ENCODE data around the gene BBS9. TPM values are rescaled to one million over a fixed set of nuclear protein-coding genes. Genes with fewer than 3 reads are reported as not detected.

BBS9 gene
- total RNA-seq, 1 experiment from 2014 or later = 20.9 TPM

DNA sequence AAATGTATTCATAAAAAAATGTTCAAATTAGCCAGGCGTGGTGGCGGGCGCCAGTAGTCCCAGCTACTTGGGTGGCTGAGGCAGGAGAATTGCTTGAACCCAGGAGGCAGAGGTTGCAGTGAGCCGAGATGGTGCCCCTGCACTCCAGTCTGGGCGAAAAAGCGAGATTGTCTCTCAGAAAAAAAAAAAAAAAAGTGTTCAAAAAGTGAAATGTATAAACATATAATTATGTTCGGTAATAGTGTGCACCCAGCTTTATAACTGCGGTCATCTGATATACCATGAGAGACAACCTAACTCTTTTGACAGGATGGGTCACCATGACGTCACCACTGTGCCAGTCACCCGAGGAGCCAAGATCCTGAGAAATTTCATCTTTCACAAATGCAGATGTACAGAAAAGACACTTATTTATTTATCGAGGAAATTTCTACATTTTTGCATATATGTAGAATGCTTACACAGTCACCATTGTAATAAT lies 19.6 kb upstream of the BBS9 start:
- peak; percentile 34 for DNase-seq (ENCODE audit: low read depth, low spot score)
- in situ Hi-C loops (cut with HindIII; ENCODE audit: low pct_unique_long_range_greater_than_20kb, low sequenced_read_pairs) = no loop called here

DNA sequence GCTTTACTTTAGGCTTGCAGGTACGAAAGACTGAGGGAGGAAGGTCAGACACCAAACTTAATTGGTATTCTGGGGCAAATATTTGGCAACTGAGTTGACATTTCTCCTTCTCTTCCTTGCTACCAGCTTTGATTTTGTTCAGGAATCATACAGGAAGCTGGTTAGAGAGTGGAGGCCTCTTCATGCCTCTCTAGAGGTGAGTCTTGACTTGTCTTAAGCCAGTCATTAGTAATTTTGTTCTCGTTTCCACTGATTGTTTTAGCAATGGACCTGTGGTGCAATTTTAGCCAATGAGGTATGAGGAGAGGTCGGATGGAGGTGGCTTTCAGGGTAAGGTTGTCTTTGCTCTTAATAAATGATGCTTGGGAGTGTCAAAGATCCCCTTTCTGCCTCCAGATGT lies 17.8 kb upstream of the BBS9 start:
- in situ Hi-C loops (cut with HindIII; ENCODE audit: low pct_unique_long_range_greater_than_20kb, low sequenced_read_pairs) = no loop called here
- no peak for DNase-seq (ENCODE audit: low read depth, low spot score)

DNA sequence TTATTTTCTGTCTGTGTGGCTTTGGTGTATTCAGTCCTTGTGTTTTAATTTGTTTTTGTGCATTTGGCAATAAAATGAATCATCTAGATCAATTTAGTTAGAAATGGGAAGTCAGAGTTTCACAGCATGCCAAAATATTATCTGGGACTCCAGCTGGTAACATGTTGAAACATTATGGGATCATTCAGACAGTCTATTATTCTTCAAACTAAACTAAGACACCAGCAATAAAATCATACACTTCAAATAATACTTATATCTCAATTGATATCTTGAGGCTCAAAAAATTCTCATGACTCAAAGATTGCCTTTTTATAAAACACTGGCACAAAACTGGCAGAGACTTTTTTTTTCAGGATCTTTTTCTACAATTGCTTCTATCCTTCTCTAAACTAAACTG lies 14.4 kb upstream of the BBS9 start:
- no peak for DNase-seq (ENCODE audit: low read depth, low spot score)
- in situ Hi-C loops (cut with HindIII; ENCODE audit: low pct_unique_long_range_greater_than_20kb, low sequenced_read_pairs) = no loop called here

DNA sequence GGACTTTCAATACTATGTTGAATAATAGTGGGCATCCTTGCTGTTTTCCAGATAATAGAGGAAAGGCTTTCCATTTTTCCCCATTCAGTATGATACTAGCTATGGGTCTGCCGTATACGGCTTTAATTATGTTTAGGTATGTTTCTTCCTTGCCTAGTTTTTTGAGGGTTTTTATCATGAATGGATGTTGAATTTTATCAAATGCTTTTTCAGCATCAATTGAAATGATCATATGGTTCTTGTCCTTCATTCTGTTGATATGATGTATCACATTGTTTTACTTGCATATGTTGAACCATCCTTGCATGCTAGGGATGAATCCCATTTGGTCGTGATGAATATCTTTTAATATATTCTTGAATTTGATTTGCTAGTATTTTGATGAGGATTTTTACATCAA lies 11.0 kb upstream of the BBS9 start:
- in situ Hi-C loops (cut with HindIII; ENCODE audit: low pct_unique_long_range_greater_than_20kb, low sequenced_read_pairs) = no loop called here
- DNase-seq (ENCODE audit: low read depth, low spot score) = no peak

DNA sequence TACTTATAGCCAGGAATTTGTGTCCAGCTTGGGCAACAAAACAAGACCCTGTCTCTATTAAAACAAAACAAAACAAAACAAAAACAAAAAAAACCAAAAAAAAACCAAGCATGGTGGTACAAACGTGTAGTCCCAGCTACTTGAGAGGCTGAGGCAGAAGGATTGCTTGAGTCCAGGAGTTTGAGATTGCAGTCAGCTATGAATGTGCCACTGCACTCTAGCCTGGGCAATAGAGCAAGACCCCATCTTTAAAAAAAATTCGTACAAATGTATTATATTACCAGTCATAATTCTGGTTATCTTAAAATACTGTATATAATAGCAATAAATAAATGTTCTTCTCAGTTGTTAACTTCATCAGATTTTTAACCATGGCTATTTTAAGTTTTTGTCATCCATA lies 2.3 kb upstream of the BBS9 start:
- in situ Hi-C loops (cut with HindIII; ENCODE audit: low pct_unique_long_range_greater_than_20kb, low sequenced_read_pairs) = no loop called here
- no peak for DNase-seq (ENCODE audit: low read depth, low spot score)

DNA sequence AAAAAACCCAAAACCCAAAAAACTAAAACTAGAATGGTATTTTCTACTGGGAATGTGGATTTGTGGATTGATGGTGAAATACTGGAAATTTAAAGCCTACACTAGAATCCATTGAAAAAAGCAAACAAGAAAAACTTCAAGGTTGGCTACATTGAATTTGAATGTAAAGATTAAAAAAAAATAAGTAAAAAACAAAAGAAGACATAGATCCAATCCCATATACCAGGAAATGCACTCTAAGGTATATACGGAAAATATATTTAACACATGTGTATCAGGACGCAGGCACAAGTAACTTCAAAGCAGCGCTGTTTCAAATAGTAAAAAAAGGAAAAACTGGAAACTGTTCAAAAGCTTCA lies 754 bp upstream of the BBS9 start:
- in situ Hi-C loops (cut with HindIII; ENCODE audit: low pct_unique_long_range_greater_than_20kb, low sequenced_read_pairs) = no loop called here
- DNase-seq (ENCODE audit: low read depth, low spot score) = no peak

DNA sequence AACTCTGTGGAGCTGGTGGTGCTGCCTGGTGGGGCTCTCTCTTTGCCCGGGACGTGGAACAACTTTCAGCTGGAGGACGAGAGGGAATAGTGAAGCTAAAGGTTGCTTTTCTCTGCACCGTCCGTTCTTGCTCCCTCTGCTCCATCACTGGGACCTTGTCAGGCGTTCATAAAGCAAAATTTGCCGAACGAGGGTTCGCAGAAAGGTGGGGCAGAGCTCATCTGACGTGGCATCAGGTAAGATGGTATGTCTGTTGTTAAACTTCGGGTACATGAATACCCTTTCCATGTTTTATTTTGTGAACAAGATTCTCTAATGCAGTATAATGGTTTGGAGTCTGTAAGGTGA lies 416 bp downstream of the BBS9 start:
- DNase-seq (ENCODE audit: low read depth, low spot score) = no peak
- in situ Hi-C loops (cut with HindIII; ENCODE audit: low pct_unique_long_range_greater_than_20kb, low sequenced_read_pairs) = no loop called here

DNA sequence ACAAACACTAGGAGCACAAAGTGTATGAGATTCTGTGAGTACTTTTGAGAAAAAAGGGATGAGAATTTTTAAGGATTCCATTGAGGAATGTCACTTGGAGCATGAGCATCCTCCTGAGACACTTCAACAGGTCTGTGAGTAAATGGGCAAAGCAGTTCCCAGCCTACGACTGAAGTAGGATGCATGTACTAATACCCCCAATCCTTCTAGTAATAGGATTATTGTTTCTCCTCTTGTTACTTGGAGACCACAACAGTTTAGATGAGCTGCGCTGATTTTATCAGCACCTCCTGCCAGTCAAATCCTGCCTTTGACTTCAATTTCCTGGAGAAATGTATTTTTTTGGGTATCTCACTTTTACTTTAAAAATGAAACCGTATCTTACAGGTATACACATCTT lies 820 bp downstream of the BBS9 start:
- in situ Hi-C loops (cut with HindIII; ENCODE audit: low pct_unique_long_range_greater_than_20kb, low sequenced_read_pairs) = no loop called here
- DNase-seq (ENCODE audit: low read depth, low spot score) = no peak

DNA sequence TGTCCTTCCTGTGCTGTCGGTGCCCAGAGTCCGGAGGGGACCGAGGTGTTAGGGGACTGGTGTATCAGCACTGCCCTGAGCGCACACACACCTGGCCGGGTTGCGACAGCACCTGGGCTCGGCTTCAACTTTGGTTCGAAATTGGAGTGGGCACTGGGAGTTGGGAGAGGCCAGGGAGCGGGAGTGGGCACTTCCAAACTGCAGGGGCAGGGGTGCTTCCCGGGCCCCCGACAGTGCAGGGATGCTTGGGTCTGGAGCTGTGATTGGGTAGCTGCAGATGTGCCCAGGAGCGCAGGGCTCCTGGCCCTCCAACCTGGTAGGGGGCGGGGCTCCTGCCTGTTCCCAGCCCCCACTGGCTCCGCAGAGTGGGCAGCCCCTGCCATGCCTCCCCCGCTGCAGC lies 7.7 kb downstream of the BBS9 start:
- DNase-seq (ENCODE audit: low read depth, low spot score) = no peak
- in situ Hi-C loops (cut with HindIII; ENCODE audit: low pct_unique_long_range_greater_than_20kb, low sequenced_read_pairs) = no loop called here

DNA sequence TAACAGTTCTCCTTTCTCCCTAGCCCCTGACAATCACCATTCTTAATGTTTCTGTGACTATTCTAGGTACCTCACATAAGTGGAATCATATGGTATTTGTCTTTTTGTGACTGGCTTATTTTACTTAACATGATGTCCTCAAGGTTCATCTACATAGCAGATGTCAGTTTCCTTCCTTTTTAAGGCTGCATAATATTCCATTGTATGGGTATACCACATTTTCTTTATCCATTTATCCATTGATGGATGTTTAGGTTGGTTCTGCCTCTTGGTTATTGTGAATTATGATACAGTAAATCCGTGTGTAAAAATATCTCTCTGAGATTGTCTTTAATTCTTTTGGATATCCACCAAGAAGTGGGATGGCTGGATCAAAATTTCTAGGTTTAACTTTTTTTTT lies 13.2 kb downstream of the BBS9 start:
- in situ Hi-C loops (cut with HindIII; ENCODE audit: low pct_unique_long_range_greater_than_20kb, low sequenced_read_pairs) = no loop called here
- no peak for DNase-seq (ENCODE audit: low read depth, low spot score)

DNA sequence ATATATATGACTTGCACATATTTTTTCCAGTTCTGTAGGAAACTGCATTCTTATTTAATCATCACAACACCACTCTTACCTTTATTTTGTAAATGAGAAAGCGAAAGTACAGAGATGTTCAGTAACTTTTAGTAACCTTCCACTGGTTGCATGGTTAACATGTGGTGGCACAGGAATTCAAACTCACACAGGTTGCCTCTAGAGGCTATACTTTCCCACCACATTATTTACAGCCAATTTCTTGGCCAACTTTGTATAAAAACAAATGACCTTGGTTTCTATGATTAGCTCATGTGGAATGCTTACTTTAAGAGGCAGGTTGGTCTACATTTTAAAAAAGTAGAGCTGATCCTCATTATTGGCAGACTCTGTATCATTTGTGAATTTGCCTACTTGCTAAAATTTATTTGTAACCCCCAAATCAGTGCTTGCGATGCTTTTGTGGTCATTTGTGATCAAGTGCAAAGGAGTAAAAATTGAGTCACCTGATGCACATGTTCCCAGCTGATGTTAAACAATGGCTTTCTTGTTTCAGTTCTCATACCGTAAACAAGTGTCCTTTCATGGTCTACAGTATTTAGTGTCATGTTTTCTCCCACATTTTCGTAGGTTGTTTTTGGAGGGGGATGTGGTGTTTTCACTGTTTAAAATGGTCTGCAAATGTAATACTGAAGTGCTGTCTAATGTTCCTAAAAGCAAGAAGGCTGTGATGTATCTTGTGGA lies 14.8 kb downstream of the BBS9 start:
- DNase-seq (ENCODE audit: low read depth, low spot score) = peak; percentile 96
- in situ Hi-C loops (cut with HindIII; ENCODE audit: low pct_unique_long_range_greater_than_20kb, low sequenced_read_pairs) = no loop called here

DNA sequence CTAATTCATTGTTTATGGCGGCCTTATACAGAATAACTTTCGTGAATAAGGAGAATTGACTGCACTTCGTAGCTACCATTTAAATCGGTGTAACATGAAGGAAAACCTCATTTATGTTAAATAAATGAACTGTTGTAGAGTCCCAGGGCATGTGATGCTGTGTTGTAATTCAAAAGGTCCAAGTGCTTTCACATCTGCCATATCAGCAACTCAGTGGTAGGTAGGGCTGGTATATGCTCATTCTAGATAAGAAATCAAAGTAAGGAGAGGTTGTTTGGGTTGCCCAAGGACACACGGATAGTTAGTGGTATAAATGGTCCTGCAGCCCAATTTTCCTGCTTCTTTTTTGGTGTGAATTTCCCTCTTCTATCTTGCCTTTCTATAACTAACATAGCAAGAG lies 15.8 kb downstream of the BBS9 start:
- in situ Hi-C loops (cut with HindIII; ENCODE audit: low pct_unique_long_range_greater_than_20kb, low sequenced_read_pairs) = no loop called here
- peak; percentile 24 for DNase-seq (ENCODE audit: low read depth, low spot score)

DNA sequence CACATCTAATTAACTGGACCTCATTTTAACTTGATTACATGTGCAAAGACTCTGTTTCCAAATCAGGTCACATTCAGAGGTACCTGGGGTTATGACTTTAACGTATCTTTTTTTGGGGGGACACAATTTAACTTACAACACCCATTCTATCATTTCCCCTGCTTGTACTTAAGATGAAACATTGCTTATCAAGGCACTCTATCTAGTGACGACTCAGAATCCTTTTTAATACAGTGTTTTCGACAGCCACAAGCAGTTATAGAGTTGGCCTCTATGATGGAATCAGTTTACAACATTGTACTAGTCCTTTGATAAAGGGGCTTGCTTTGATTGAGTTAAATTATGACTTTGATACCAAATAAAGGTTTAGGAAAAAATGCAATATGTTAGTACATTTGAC lies 22.7 kb downstream of the BBS9 start:
- DNase-seq (ENCODE audit: low read depth, low spot score) = no peak

DNA sequence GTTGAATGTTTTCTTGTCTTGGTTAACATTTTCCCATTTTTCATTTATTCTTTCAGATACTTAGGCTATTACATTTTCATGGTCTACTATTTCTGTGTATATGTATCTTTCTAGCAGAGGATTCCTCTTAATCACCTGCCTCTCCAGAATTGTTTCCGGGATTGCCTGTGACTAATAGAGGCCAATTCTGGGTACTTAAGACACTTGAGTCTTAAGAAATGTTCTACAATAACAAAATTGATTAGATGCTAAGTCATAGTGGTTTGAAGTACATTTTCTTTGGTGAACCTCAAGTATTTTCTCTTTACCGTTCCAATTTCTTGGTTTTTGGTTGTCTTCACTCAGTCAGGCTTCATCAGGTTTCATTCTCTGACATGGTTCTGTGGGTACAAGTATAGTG lies 26.4 kb downstream of the BBS9 start:
- no peak for DNase-seq (ENCODE audit: low read depth, low spot score)
- in situ Hi-C loops (cut with HindIII; ENCODE audit: low pct_unique_long_range_greater_than_20kb, low sequenced_read_pairs) = no loop called here

More for the DNA sequence above, 22.7 kb downstream of the BBS9 start:
- in situ Hi-C loops (cut with HindIII; ENCODE audit: low pct_unique_long_range_greater_than_20kb, low sequenced_read_pairs) = no loop called here

DNA sequence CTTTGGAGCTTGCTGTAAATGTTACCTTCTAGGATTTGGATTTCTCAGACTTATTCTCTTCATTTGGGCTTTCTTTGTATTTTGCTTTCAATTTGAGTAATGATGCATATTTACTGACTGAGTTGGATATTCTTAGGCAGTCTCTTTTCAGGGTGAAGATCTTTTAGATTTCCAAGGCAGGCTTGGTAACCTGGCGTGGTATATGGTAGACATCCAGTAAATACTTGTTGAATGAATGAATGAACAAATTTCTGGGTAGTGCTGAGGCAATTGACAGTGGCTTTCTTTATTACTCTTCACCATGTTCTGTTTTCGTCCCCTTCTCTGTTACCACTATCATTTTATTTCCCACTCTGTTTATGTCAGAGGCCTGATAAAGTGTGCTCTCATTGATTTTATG lies 27.1 kb downstream of the BBS9 start:
- DNase-seq (ENCODE audit: low read depth, low spot score) = no peak
- in situ Hi-C loops (cut with HindIII; ENCODE audit: low pct_unique_long_range_greater_than_20kb, low sequenced_read_pairs) = no loop called here

DNA sequence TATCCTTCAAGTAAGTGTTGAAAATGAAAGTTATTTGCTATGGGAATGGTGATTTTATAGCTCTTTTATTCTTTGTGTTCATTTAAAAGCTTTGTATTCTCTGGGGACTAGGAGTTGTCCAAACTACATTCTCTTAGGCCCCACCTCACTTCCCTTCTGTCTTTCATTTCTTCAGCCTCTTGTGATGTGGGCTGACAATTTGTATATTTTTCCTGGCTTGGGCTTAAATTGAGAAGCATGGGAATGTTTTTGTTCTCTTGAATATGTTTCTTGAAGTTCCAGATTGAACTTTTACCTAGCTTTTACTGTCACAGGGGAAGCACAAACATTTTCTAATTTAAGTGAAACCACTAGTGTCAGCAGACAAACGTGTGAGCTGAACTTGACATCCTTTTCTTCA lies 27.9 kb downstream of the BBS9 start:
- DNase-seq (ENCODE audit: low read depth, low spot score) = no peak
- in situ Hi-C loops (cut with HindIII; ENCODE audit: low pct_unique_long_range_greater_than_20kb, low sequenced_read_pairs) = no loop called here

DNA sequence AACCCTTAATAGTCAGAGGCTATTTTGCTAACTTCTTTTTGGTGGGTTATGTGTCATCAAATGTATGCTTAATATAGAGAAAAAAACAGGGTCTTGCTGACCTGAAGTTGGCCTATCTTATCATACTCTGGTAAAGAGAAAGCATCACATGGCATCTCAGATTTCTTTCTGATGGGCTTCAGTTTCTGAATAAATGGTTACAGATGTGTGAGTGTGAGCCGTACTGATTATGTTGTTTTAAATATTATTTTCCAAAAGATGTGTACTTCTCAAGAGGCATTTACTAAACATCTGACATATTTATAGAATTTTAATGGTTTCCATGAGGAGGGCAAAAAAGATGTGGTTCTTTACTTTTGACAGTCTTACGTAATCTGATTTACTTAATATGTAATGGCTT lies 28.4 kb downstream of the BBS9 start:
- no peak for DNase-seq (ENCODE audit: low read depth, low spot score)
- in situ Hi-C loops (cut with HindIII; ENCODE audit: low pct_unique_long_range_greater_than_20kb, low sequenced_read_pairs) = no loop called here

DNA sequence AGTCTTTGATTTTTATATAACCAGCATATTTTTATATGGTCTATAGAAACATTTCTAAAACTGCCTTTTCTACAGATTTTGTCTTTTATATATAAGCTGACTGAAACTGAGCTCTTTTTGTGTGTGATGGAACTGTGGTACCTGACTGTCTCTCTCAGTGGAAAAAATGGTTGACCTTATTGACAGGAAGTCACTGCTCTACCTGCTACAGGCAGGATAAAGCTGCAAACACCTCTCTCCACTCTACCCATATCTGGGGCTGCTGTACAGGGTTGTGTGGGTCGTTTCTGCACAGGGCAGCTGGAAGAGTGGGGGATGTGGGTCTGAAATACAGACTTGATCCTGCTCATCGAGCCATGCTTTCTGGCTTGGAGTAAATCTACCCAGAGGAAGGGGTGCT lies 48.5 kb downstream of the BBS9 start:
- in situ Hi-C loops (cut with HindIII; ENCODE audit: low pct_unique_long_range_greater_than_20kb, low sequenced_read_pairs) = no loop called here
- no peak for DNase-seq (ENCODE audit: low read depth, low spot score)

DNA sequence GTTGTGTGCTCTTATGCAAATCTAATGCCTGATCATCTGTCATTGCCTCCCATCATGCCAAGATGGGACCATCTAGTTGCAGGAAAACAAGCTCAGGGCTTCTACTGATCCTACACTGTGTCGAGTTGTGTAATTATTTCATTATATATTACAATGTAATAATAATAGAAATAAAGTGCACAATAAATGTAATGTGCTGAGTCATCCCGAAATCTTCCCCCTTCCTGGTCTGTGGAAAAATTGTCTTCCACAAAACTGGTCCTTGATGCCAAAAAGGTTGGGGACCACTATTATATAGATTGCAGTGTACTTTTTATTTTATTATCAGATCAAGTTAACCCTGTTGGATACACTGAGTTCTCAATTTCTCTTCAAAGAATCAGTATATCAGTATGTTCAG lies 50.2 kb downstream of the BBS9 start:
- DNase-seq (ENCODE audit: low read depth, low spot score) = no peak
- in situ Hi-C loops (cut with HindIII; ENCODE audit: low pct_unique_long_range_greater_than_20kb, low sequenced_read_pairs) = no loop called here

DNA sequence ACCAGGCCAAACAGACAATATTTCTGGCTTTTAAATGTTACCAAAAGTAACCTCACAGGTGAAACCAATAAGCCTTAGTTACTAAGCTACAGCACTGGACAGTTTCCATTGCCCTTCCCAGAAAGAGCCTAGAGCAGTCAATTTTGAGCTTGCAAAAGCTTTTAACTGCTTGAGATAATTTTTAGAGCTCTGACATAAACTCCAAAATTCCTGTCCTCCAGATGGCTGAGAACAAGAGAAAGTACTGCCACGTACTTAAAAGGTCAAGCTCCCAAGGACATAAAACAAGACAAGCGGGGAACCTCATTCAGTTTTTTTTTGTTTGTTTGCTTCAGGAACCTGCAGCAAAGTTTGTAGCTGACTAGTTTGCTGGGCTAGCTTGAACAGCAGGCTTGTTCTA lies 54.1 kb downstream of the BBS9 start:
- in situ Hi-C loops (cut with HindIII; ENCODE audit: low pct_unique_long_range_greater_than_20kb, low sequenced_read_pairs) = no loop called here
- no peak for DNase-seq (ENCODE audit: low read depth, low spot score)

Data from SK-MEL-5 (cell line).